Stimulated activated CD4-positive, alpha-beta T cell treated with anti-CD3 and anti-CD28 coated beads, Interleukin-12 subunit alpha, Interleukin-12 subunit beta, amount 100 ng/mL, for 24 hours (primary cell): Measurements from ENCODE around the gene CEP89.
"Not testable (repeated sequence)": the region's sequence is repeated elsewhere in the genome, so short reads cannot be mapped to it uniquely, and the experiment has no call there.

ENCODE experiments used
- DNase-seq, 2 experiments: peaks; one replicate each; pipeline ENCODE4 v3.0.0-alpha.2; 2020; ENCODE audit warnings: low read depth in 2 of 2

The CEP89 gene

GRCh38 chr19:32869966-32870573, 101.7 kb downstream of the CEP89 start:
- DNase-seq = no peak

- DNase-seq = no peak
These were observed 102.3 kb downstream of the CEP89 start, which contains the start of gene SLC7A9 for GRCh38 chr19:32869369-32869965. SLC7A9 (minus strand) TSS chr19:32869767; CDS start chr19:32868534, 1,233 bp downstream.

GRCh38 chr19:32868206-32868950, 103.4 kb downstream of the CEP89 start:
- DNase-seq = no peak

GRCh38 chr19:32867436-32867835, 104.3 kb downstream of the CEP89 start:
- not testable (repeated sequence) for DNase-seq

GRCh38 chr19:32866564-32867265, 105.0 kb downstream of the CEP89 start:
- DNase-seq = no peak

- DNase-seq = no peak
These were observed 105.7 kb downstream of the CEP89 start for GRCh38 chr19:32866061-32866460.

GRCh38 chr19:32865326-32865725, 106.4 kb downstream of the CEP89 start:
- DNase-seq = no peak

- DNase-seq = no peak
These were observed 107.3 kb downstream of the CEP89 start for GRCh38 chr19:32864318-32865007.

GRCh38 chr19:32863841-32864240, 107.9 kb downstream of the CEP89 start:
- no peak for DNase-seq

GRCh38 chr19:32863301-32863700, 108.5 kb downstream of the CEP89 start:
- no peak for DNase-seq

GRCh38 chr19:32862741-32863140, 109.0 kb downstream of the CEP89 start:
- DNase-seq = no peak

GRCh38 chr19:32862173-32862572, 109.6 kb downstream of the CEP89 start:
- no peak for DNase-seq

GRCh38 chr19:32861596-32861995, 110.2 kb downstream of the CEP89 start:
- DNase-seq = no peak

GRCh38 chr19:32859591-32859990, 112.2 kb downstream of the CEP89 start:
- no peak for DNase-seq

GRCh38 chr19:32858559-32858958, 113.2 kb downstream of the CEP89 start:
- DNase-seq = no peak

GRCh38 chr19:32858155-32858554, 113.6 kb downstream of the CEP89 start:
- no peak for DNase-seq

- DNase-seq = no peak
These were observed 114.2 kb downstream of the CEP89 start for GRCh38 chr19:32857584-32857983.

GRCh38 chr19:32856818-32857217, 114.9 kb downstream of the CEP89 start:
- not testable (repeated sequence) for DNase-seq

GRCh38 chr19:32852216-32852615, 119.5 kb downstream of the CEP89 start:
- no peak for DNase-seq

- DNase-seq = not testable (repeated sequence)
These were observed 123.7 kb downstream of the CEP89 start for GRCh38 chr19:32848035-32848434.

- DNase-seq = no peak
These were observed 128.0 kb downstream of the CEP89 start for GRCh38 chr19:32843716-32844245.
